ENCODE results near the gene EGFL6.
A peak's percentile ranks its signal among the peaks of the same experiment; 100 is the strongest.
"Not testable (repeated sequence)": the region's sequence is repeated elsewhere in the genome, so short reads cannot be mapped to it uniquely, and the experiment has no call there.

The EGFL6 gene

GRCh38 chrX:13669246-13669737, 99.9 kb downstream of the EGFL6 start (continued):
- TF ChIP-seq HIC1 (tag by site-specific recombination; IDR thresholded peaks at IDR 0.05) (peak; percentile 66; the same call in 1 of the 2 replicates), INSM2 (tag by site-specific recombination; IDR thresholded peaks at IDR 0.05) (peak; percentile 72), ZEB2 (tag by site-specific recombination; IDR thresholded peaks at IDR 0.05) (peak; percentile 89), ZNF600 (tag by site-specific recombination; IDR thresholded peaks at IDR 0.05) (0 out of 2 replicates have a peak, but pooled peaks have one; percentile 21), SALL2 (tag by site-specific recombination; IDR thresholded peaks at IDR 0.05; ENCODE audit: borderline replicate concordance) (no peak)

- CTCF ChIA-PET = interaction anchor here (0.6 to 1.7 kb wide), 5 partner anchors 11 to 366 kb away, joined by 3 to 9 read pairs (median 5); partner anchors contain the start of gene RAB9A
- Histone ChIP-seq H3K27ac (ENCODE audit: extremely low read depth, low read depth, low read length) (peak overlapping the region; percentile 74), H3K4me1 (ENCODE audit: control insufficient read depth, insufficient read depth, low read length) (peaks cover 22% of the 10 kb centered on the region)
- not testable (repeated sequence) for H3K36me3 ChIP-seq (ENCODE audit: control insufficient read depth in 2 of 2, insufficient read depth in 1 of 2, low read length in 2 of 2); H3K4me3 ChIP-seq (ENCODE audit: low read depth, low read length); H3K9me3 ChIP-seq (ENCODE audit: control insufficient read depth, insufficient read depth, low read depth, low read length)
- TF ChIP-seq ZNF548 (tag by site-specific recombination; IDR thresholded peaks at IDR 0.05) = 0 out of 2 replicates have a peak, but pooled peaks have one; percentile 41
- 0 out of 2 replicates have a peak, but pooled peaks have one; percentile 12 for TF ChIP-seq ZNF266 (tag by site-specific recombination; IDR thresholded peaks at IDR 0.05; ENCODE audit: low read depth)
- POLR2A ChIA-PET = interaction anchor here (0.5 to 2.0 kb wide), 8 partner anchors 10 to 65 kb away, joined by 3 to 27 read pairs (median 8); partner anchors contain the start of genes OFD1, RAB9A, TCEANC and TRAPPC2
Observed at GRCh38 chrX:13669755-13670154, 100.4 kb downstream of the EGFL6 start.

GRCh38 chrX:13670197-13670596, 100.8 kb downstream of the EGFL6 start:
- ChIA-PET CTCF (interaction anchor here (0.8 to 1.7 kb wide), 3 partner anchors 11 to 182 kb away, joined by 3 to 9 read pairs (median 4); partner anchors contain the start of gene RAB9A), POLR2A (interaction anchor here (0.9 to 2.0 kb wide), 4 partner anchors 18 to 64 kb away, joined by 8 to 27 read pairs (median 22); partner anchors contain the start of genes OFD1, RAB9A and TRAPPC2)
- no peak for TF ChIP-seq ZNF16 (tag by site-specific recombination; IDR thresholded peaks at IDR 0.05; ENCODE audit: low read depth)
- TF ChIP-seq SP7 (tag by site-specific recombination; IDR thresholded peaks at IDR 0.05) = no peak
- TF ChIP-seq ZNF792 (tag by site-specific recombination; IDR thresholded peaks at IDR 0.05) = no peak
- no peak for TF ChIP-seq GLIS2 (tag by site-specific recombination; IDR thresholded peaks at IDR 0.05)
- TF ChIP-seq ZNF785 (tag by site-specific recombination; IDR thresholded peaks at IDR 0.05) = no peak
- Histone ChIP-seq H3K4me3 (ENCODE audit: low read depth, low read length) (no peak overlapping the region), H3K27ac (ENCODE audit: extremely low read depth, low read depth, low read length) (no peak overlapping the region), H3K9me3 (ENCODE audit: control insufficient read depth, insufficient read depth, low read depth, low read length) (no peaks in the 10 kb centered on the region), H3K36me3 (ENCODE audit: control insufficient read depth in 2 of 2, insufficient read depth in 1 of 2, low read length in 2 of 2) (no peaks in the 10 kb centered on the region), H3K4me1 (ENCODE audit: control insufficient read depth, insufficient read depth, low read length) (peaks cover 22% of the 10 kb centered on the region)

GRCh38 chrX:13673016-13673415, 103.6 kb downstream of the EGFL6 start:
- Histone ChIP-seq H3K4me1 (ENCODE audit: control insufficient read depth, insufficient read depth, low read length) (peaks cover 12% of the 10 kb centered on the region), H3K36me3 (ENCODE audit: control insufficient read depth in 2 of 2, insufficient read depth in 1 of 2, low read length in 2 of 2) (no peaks in the 10 kb centered on the region), H3K4me3 (ENCODE audit: low read depth, low read length) (no peak overlapping the region), H3K27ac (ENCODE audit: extremely low read depth, low read depth, low read length) (no peak overlapping the region), H3K9me3 (ENCODE audit: control insufficient read depth, insufficient read depth, low read depth, low read length) (no peaks in the 10 kb centered on the region)
- POLR2A ChIA-PET = no interaction called here
- TF ChIP-seq ZNF777 (tag by site-specific recombination; IDR thresholded peaks at IDR 0.05; ENCODE audit: borderline replicate concordance) (no peak), ZNF580 (tag by site-specific recombination; IDR thresholded peaks at IDR 0.05) (peak; percentile 45; the same call in 1 of the 2 replicates), ZNF354C (tag by site-specific recombination; IDR thresholded peaks at IDR 0.05; ENCODE audit: borderline replicate concordance, low read depth) (no peak), ZNF510 (tag by site-specific recombination; IDR thresholded peaks at IDR 0.05; ENCODE audit: insufficient replicate concordance) (no peak), ZNF19 (tag by site-specific recombination; IDR thresholded peaks at IDR 0.05; ENCODE audit: low read depth) (no peak), ZNF623 (tag by site-specific recombination; IDR thresholded peaks at IDR 0.05) (peak; percentile 96), ZBTB44 (tag by site-specific recombination; IDR thresholded peaks at IDR 0.05) (no peak)
- CTCF ChIA-PET = interaction anchor here (0.5 to 0.8 kb wide), 2 partner anchors 13 to 14 kb away, joined by 3 to 4 read pairs; no protein-coding TSS in a partner anchor
